Smooth muscle cell (in vitro differentiated cells): ENCODE data around the gene MBD3L3. TPM values are rescaled to one million over a fixed set of nuclear protein-coding genes. Genes with fewer than 3 reads are reported as not detected.

ENCODE experiments used
- DNase-seq: peaks from one replicate; lab custom pipeline; 2025; ENCODE audit not compliant: unreplicated experiment; lab: John Stamatoyannopoulos, UW
- H2AFZ ChIP-seq: fragments of 200-600 bp; sonication (generic); 2 replicates; pipeline ENCODE4 v1.6.0; 2016; ENCODE audit warnings: antibody characterized with exemption, low read depth, mild to moderate bottlenecking
- H3F3A ChIP-seq: fragments of 200-600 bp; sonication (generic); 2 replicates; pipeline ENCODE4 v1.6.0; 2017; ENCODE audit warnings: antibody characterized with exemption, low read depth
- H3K27ac ChIP-seq: fragments of 200-600 bp; sonication (generic); 2 replicates; pipeline ENCODE4 v1.5.1; 2016; ENCODE audit warnings: low read depth, mild to moderate bottlenecking
- H3K27me3 ChIP-seq: fragments of 200-600 bp; sonication (generic); 2 replicates; pipeline ENCODE4 v1.6.1; 2016; ENCODE audit warnings: low read depth, mild to moderate bottlenecking
- H3K36me3 ChIP-seq: fragments of 200-600 bp; sonication (generic); 2 replicates; pipeline ENCODE4 v1.5.1; 2016; ENCODE audit warnings: low read depth
- H3K4me1 ChIP-seq: fragments of 200-600 bp; sonication (generic); 2 replicates; pipeline ENCODE4 v1.5.1; 2016; ENCODE audit warnings: low read depth
- H3K4me2 ChIP-seq: fragments of 200-600 bp; sonication (generic); 2 replicates; pipeline ENCODE4 v1.6.0; 2016; ENCODE audit warnings: mild to moderate bottlenecking
- H3K4me3 ChIP-seq: fragments of 200-600 bp; sonication (generic); 2 replicates; pipeline ENCODE4 v1.5.1; 2016; ENCODE audit warnings: mild to moderate bottlenecking
- H3K79me2 ChIP-seq: fragments of 200-600 bp; sonication (generic); 2 replicates; pipeline ENCODE4 v1.6.0; 2016; ENCODE audit warnings: low read depth, mild to moderate bottlenecking
- H3K9ac ChIP-seq: fragments of 200-600 bp; sonication (generic); 2 replicates; pipeline ENCODE4 v1.6.0; 2016; ENCODE audit warnings: low read depth
- H3K9me3 ChIP-seq: fragments of 200-600 bp; sonication (generic); replicated peaks from 2 replicates; pipeline ENCODE4 v1.5.1; 2016; ENCODE audit warnings: low read depth
- H4K20me1 ChIP-seq: fragments of 200-600 bp; sonication (generic); 2 replicates; pipeline ENCODE4 v1.6.0; 2016; ENCODE audit warnings: low read depth
- WGBS: methylation state at CpG from one replicate; pipeline ENCODE4 v1.1.7; 2016; ENCODE audit warnings: low lambda C conversion rate; 5-methylcytosine and 5-hydroxymethylcytosine counted together
- polyA plus RNA-seq: library from polyadenylated mRNA; unstranded; fragments of >200 nt; fragmentation: Nextera tagmentation; extraction: Ambion mirVana; gene quantifications from 2 replicates; pipeline ENCODE4 v1.2.1, GENCODE V29; 2016
- total RNA-seq: library from RNA; depleted of rRNA; stranded (reverse); fragments of >200 nt; gene quantifications from 2 replicates; pipeline ENCODE4 v1.2.3, GENCODE V29; 2014
- TF ChIP-seq, protein P1 (sequence below): fragments of 200-600 bp; sonication (generic); IDR thresholded peaks from 2 replicates; pipeline ENCODE4 v1.5.1; 2017; ENCODE audit warnings: borderline replicate concordance, mild to moderate bottlenecking, antibody characterized with exemption; ENCODE audit not compliant: insufficient read depth, poor library complexity, severe bottlenecking

MBD3L3 gene
- total and polyA plus RNA-seq, 2 experiments from 2014 or later: not detected

DNA sequence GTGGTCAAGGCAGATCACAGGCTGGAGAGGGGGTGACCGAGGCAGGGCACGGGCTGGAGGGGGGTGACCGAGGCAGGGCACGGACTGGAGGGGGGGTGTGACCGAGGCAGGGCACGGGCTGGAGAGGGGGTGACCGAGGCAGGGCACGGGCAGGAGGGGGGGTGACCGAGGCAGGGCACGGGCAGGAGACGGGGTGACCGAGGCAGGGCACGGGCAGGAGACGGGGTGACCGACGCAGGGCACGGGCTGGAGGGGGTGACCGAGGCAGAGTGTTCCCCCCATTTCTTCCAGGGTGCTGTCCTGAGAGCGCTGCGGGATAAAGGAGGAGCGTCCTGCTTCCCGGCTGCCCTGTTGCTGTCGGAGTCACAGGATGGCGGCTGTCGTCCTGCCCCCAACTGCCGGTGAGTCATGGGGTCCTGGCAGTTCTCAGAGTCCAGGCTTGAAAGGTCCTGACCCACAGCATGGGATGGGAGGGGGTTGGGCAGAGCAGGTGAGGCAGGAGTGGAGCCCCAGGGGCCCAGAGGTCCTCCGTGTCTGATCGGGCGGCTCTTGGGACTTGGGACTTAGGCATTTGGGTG lies 16.3 kb upstream of the MBD3L3 start:
- WGBS: 98% methylated on average over 17 of the region's 29 CpGs
- H3K36me3 ChIP-seq: peaks cover 54% of the 10 kb centered on the region
- no peaks in the 10 kb centered on the region for H3F3A ChIP-seq
- no peaks in the 10 kb centered on the region for H3K27me3 ChIP-seq
- no peak overlapping the region for H3K4me3 ChIP-seq
- no peak overlapping the region for H2AFZ ChIP-seq
- H3K4me2 ChIP-seq: no peak overlapping the region
- DNase-seq: no peak
- peaks cover 10% of the 10 kb centered on the region for H3K79me2 ChIP-seq
- no peaks in the 10 kb centered on the region for H4K20me1 ChIP-seq
- TF ChIP-seq, protein P1, sequence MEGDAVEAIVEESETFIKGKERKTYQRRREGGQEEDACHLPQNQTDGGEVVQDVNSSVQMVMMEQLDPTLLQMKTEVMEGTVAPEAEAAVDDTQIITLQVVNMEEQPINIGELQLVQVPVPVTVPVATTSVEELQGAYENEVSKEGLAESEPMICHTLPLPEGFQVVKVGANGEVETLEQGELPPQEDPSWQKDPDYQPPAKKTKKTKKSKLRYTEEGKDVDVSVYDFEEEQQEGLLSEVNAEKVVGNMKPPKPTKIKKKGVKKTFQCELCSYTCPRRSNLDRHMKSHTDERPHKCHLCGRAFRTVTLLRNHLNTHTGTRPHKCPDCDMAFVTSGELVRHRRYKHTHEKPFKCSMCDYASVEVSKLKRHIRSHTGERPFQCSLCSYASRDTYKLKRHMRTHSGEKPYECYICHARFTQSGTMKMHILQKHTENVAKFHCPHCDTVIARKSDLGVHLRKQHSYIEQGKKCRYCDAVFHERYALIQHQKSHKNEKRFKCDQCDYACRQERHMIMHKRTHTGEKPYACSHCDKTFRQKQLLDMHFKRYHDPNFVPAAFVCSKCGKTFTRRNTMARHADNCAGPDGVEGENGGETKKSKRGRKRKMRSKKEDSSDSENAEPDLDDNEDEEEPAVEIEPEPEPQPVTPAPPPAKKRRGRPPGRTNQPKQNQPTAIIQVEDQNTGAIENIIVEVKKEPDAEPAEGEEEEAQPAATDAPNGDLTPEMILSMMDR: no peak
- H3K9me3 ChIP-seq: peaks cover 33% of the 10 kb centered on the region
- H3K4me1 ChIP-seq: peaks cover 5% of the 10 kb centered on the region
- H3K27ac ChIP-seq: no peak overlapping the region
- no peak overlapping the region for H3K9ac ChIP-seq

DNA sequence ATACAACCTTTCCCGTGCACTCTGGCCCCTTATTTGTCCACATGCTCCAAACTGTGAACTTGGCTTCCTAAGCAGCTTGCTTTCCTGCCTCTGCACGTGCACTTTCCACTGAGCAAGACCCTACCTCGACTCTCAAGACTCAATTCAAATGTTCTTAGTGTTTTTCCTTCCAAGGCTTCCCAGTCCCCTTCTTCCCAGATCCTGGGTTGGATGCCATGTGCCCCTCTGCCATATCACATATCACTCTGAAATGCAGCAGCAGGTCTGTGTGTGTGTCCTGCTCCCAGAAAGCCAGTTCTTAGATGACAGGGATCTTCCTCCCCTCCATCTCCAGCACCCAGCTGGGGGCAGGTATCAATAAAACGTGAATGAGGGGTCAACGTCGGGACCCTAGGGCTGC lies 14.1 kb upstream of the MBD3L3 start:
- no peak overlapping the region for H2AFZ ChIP-seq
- no peak overlapping the region for H3K9ac ChIP-seq
- peaks cover 14% of the 10 kb centered on the region for H3K9me3 ChIP-seq
- H3K36me3 ChIP-seq: peaks cover 34% of the 10 kb centered on the region
- WGBS: 92% methylated on average over 6 of the region's 6 CpGs
- DNase-seq: no peak
- H3K4me3 ChIP-seq: no peak overlapping the region
- no peaks in the 10 kb centered on the region for H3K27me3 ChIP-seq
- no peak overlapping the region for H3K4me2 ChIP-seq
- no peaks in the 10 kb centered on the region for H4K20me1 ChIP-seq
- H3K79me2 ChIP-seq: peaks cover 10% of the 10 kb centered on the region
- H3F3A ChIP-seq: peaks cover 8% of the 10 kb centered on the region
- no peak overlapping the region for H3K27ac ChIP-seq
- TF ChIP-seq, protein P1: no peak
- H3K4me1 ChIP-seq: peaks cover 5% of the 10 kb centered on the region

DNA sequence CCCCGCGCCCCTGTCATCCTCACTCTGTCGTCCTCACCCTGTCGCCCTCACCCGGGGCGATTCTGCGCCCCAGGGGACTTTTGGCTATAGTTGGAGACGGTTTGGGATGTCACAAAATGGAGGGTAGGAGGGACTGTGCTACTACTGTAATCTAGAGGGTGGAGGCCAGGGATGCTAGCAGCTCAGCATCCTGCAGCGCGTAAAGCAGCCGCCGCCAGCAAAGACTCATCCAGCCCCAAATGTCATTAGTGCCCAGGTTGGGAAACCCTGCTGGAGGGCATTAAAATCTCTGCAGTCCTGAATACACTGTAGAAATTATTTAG lies 11.4 kb upstream of the MBD3L3 start:
- Histone ChIP-seq H3K27ac (peak overlapping the region; percentile 15), H3K4me1 (peaks cover 5% of the 10 kb centered on the region), H3K9me3 (no peaks in the 10 kb centered on the region), H3K36me3 (peaks cover 9% of the 10 kb centered on the region), H3K27me3 (no peaks in the 10 kb centered on the region), H3K4me3 (peak overlapping the region; percentile 87), H3F3A (peaks cover 8% of the 10 kb centered on the region), H3K4me2 (peak overlapping the region; percentile 96), H2AFZ (peak overlapping the region; percentile 93), H3K9ac (peak overlapping the region; percentile 60), H4K20me1 (no peaks in the 10 kb centered on the region), H3K79me2 (peaks cover 10% of the 10 kb centered on the region)
- WGBS: 4% methylated on average over 12 of the region's 12 CpGs
- no peak for DNase-seq
- TF ChIP-seq, protein P1: no peak
